Muscle layer of duodenum (tissue), 2 donors: ENCODE measurements around the gene FADS2.

Source experiments
- H3K27ac ChIP-seq: one replicate; pipeline ENCODE4 v1.7.0; 2013; ENCODE audit warnings: mild to moderate bottlenecking, low read length
- H3K27me3 ChIP-seq: one replicate; pipeline ENCODE4 v1.7.0; 2013; ENCODE audit warnings: low read depth, mild to moderate bottlenecking, control low read depth, low read length
- H3K36me3 ChIP-seq, 2 donors: one replicate each; pipeline ENCODE4 v1.7.0; 2013; ENCODE audit warnings: low read length in 2 of 2, control low read depth in 1 of 2, mild to moderate bottlenecking in 1 of 2; ENCODE audit not compliant: insufficient read depth in 2 of 2, control insufficient read depth in 1 of 2
- H3K4me1 ChIP-seq, 2 donors: one replicate each; pipeline ENCODE4 v1.7.0; 2013; ENCODE audit warnings: low read length in 2 of 2, mild to moderate bottlenecking in 2 of 2, control low read depth in 1 of 2, moderate library complexity in 1 of 2; ENCODE audit not compliant: insufficient read depth in 2 of 2, control insufficient read depth in 1 of 2
- H3K4me3 ChIP-seq, 2 donors: one replicate each; pipeline ENCODE4 v1.7.0; 2013; ENCODE audit warnings: low read length in 2 of 2, low read depth in 1 of 2, mild to moderate bottlenecking in 1 of 2
- H3K9me3 ChIP-seq, 2 donors: one replicate each; pipeline ENCODE4 v1.7.0; 2013; ENCODE audit warnings: low read length in 2 of 2, control low read depth in 1 of 2, mild to moderate bottlenecking in 1 of 2; ENCODE audit not compliant: control insufficient read depth in 1 of 2
- donor health status: healthy.

The FADS2 gene

DNA sequence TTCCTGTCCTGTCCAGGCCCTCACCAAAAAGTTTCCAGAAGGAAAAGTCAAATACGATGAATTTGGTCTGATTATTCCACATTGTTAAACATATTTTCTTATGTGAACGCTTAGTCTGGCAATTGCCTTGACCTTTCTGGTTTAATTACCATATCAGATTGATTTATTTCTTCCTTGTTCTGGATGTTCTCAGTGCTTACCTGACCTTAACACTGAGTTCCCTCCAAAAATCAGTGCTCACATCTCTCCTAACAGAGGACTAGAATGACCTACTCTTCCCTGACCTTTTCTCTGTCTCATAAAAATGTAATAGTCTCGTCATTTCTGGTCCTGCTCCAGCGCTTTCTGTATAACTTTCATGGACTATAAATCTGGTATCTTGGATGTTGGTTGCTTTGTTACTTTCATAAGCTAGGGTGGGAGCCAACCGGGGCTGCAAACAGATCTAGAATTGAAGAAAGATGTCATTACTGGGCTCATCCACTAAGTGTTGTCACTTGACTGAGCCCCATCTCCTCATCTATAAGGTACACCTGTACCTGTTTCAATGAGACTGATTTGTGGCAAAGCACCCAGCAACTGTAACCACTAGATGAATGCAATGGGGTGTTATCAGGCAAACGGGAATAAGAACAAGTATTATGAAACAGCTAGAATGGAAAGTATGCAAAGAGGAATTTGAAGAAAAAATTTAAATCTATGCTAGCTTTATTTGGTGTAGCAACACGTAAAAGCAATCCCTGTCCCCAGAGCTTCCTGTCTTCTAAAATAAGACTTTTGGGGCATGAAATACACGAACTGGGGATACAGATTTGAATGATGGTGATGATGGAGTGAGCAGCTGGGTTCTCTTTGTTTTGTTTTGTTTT is 2.4 kb downstream of the FADS2 start:
- Histone ChIP-seq H3K27ac (peak overlapping the region; percentile 53), H3K4me3 (peak overlapping the region in 1 of 2 donors; percentile 75)

DNA sequence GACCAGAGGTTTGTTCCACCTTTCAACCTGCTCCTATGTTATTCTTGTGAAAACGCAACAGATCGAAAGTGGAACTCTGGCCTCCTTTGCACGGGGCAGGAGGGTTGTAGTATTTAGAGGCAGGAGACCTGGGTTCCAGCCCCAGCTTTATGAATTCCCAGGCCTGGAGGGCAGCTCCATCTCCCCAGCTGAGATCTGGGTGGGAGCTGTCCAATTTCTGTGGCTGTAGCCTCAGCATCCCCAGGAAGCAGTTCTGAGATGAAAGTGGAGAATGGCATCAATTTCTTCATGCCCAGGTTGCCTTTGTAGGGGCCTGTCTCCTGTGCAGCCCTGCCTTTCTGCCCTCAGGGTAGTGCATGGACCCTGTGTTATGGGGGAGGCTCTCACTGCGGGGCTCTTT is 4.1 kb downstream of the FADS2 start:
- no peak overlapping the region for H3K4me3 ChIP-seq
- peaks cover 0 to 15% of the 10 kb centered on the region in 2 donors for H3K4me1 ChIP-seq
- H3K27ac ChIP-seq = no peak overlapping the region
- H3K36me3 ChIP-seq = no peaks in the 10 kb centered on the region
- no peaks in the 10 kb centered on the region for H3K27me3 ChIP-seq
- H3K9me3 ChIP-seq = no peaks in the 10 kb centered on the region

More for the DNA sequence above, 2.4 kb downstream of the FADS2 start:
- Histone ChIP-seq H3K27me3 (no peaks in the 10 kb centered on the region), H3K9me3 (no peaks in the 10 kb centered on the region), H3K4me1 (peaks cover 0 to 18% of the 10 kb centered on the region in 2 donors), H3K36me3 (no peaks in the 10 kb centered on the region)

DNA sequence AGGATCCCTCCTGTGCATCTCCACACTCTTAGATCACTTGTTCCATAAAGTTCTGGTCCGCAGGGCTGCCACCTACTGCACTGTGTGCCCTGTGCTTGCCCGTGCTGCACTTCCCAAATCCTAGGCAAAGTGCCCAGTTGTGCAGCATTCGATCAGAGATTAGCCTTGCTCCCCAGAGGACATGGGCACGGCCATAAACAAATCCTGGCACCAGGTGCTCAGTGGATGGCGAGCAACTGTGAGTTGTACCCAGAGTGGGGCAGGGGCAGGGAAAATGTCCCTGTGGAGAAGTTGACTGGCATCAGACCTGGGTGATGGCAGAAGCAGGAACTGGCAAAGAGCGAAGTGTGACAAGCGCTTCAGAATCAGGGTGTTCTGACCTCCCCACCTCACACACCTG is 4.7 kb downstream of the FADS2 start:
- Histone ChIP-seq H3K4me3 (no peak overlapping the region), H3K4me1 (peaks cover 0 to 13% of the 10 kb centered on the region in 2 donors), H3K27me3 (no peaks in the 10 kb centered on the region), H3K9me3 (no peaks in the 10 kb centered on the region), H3K27ac (no peak overlapping the region), H3K36me3 (no peaks in the 10 kb centered on the region)

DNA sequence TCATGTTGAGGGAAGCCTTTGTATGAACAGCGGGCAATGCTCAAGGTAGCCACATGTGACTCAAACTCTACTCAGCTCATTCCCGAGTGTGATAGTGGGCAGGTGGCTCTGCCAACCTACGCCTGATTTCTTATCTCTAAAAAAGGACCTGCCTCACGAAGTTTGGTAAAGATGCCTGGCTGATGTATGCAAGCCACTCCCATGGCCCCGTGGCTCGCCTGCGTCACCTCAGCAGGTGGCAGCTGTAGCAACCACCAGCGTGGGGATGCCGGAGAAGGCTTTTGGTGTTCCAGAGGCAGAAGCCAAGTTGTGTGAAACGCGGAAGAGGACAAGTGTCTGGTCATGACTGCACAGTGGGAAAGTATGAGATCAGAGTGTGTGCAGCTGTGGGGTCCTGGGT is 5.4 kb downstream of the FADS2 start:
- Histone ChIP-seq H3K4me1 (peaks cover 0 to 6% of the 10 kb centered on the region in 2 donors), H3K27ac (peak overlapping the region; percentile 64), H3K4me3 (no peak overlapping the region)

DNA sequence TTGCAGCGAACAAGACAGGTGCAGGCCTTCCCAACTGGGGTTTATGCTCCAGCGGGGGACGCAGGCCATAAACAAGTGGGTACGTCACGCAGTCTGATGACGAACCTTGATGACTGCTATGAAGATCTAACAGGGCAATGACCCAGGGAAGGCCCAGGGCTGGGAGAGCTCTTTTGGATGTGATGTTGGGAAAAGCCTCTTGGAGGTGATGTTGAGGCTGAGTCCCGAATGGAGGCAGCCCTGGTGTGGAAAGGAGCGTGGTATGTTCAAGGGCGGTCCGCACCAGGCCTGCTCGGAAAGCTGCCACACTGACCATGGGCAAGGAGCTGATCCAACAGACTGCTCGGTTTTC is 5.8 kb downstream of the FADS2 start:
- peaks cover 0 to 2% of the 10 kb centered on the region in 2 donors for H3K4me1 ChIP-seq
- no peaks in the 10 kb centered on the region for H3K36me3 ChIP-seq
- H3K4me3 ChIP-seq = no peak overlapping the region
- H3K27ac ChIP-seq = peak overlapping the region; percentile 64
- no peaks in the 10 kb centered on the region for H3K9me3 ChIP-seq
- no peaks in the 10 kb centered on the region for H3K27me3 ChIP-seq

More for the DNA sequence above, 5.4 kb downstream of the FADS2 start:
- Histone ChIP-seq H3K36me3 (no peaks in the 10 kb centered on the region), H3K9me3 (no peaks in the 10 kb centered on the region), H3K27me3 (no peaks in the 10 kb centered on the region)

DNA sequence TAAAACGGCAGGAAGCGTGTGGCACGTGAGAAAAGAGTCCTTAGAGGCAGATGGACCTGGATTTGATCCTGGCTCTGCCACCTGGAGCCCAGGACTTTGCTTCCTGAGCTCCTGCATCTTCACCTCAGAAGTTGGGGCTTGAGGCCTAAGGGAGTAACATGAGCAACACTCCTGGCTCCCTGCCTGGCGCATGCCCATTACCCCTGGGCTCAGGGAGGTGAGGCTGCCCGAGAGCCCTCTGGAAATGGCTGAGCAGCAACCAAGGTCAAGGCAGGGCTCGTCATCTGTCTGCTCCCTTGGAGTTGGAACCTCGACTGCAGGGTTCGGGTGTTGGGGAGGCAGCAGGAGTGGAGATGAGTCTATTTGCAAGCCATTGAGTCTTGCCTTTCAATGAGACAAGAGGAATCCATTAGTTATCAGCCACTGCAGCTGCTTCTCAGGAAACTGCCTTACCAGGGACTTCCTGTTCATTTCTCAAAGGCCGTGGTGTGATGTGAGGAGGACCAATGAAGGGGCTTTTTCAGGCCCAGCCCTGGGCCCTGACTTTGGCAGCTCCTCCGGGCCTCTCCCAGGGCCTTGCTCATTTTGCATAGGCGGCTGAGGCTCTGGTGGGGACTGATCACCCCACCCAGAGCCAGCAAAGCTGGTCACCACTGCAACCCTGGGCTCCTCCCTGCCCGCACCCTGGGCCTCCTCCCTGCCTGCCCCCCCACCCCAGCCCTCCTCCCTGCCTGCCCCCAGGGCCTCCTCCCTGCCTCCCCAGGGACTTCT is 6.4 kb downstream of the FADS2 start:
- Histone ChIP-seq H3K4me3 (no peak overlapping the region), H3K4me1 (no peaks in the 10 kb centered on the region), H3K9me3 (no peaks in the 10 kb centered on the region), H3K27ac (peak overlapping the region; percentile 64), H3K27me3 (no peaks in the 10 kb centered on the region), H3K36me3 (no peaks in the 10 kb centered on the region)

DNA sequence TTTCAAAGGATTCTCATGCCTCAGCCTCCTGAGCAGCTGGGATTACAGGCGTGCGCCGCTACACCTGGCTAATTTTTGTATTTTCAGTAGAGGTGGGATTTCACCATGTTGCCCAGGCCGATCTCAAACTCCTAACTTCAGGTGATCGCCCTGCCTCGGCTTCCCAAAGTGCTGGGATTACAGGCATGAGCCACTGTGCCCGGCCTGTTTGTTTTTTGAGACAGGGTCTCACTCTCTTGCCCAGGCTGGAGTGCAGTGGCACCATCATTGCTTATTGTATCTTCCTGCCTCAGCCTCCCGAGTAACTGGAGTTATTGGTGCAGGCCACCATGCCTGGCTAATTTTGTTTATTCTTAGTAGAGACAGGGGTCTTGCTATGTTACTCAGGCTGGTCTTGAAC is 8.1 kb downstream of the FADS2 start:
- H3K4me1 ChIP-seq = no peaks in the 10 kb centered on the region
- peaks cover 0 to 11% of the 10 kb centered on the region in 2 donors for H3K36me3 ChIP-seq
- H3K27me3 ChIP-seq = no peaks in the 10 kb centered on the region
- no peak overlapping the region for H3K27ac ChIP-seq
- H3K9me3 ChIP-seq = no peaks in the 10 kb centered on the region
- H3K4me3 ChIP-seq = no peak overlapping the region

DNA sequence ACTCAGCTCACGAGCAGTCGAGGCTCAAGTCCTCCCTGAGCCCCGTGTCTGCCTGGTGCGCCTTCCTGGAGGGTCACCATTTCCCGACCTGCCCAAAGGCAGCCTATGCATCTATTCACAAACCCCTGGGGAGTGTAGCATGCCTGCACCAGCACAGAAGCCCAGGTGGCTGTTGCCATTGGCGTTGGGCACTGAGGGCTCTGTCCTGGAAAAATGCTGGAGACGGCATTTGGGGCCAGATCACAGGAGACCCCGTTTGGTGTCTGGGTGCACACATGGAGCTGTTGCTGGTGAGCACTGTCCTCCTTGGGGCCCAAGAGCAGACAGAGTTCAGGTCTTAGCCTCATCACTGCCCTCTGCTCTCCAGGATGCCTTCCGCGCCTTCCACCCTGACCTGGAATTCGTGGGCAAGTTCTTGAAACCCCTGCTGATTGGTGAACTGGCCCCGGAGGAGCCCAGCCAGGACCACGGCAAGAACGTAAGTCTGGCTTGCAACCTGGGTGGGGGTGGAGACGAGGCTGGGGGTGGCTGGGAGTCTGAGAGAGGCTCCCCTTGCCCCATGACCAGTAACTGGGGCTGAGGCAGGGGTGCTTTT is 9.4 kb downstream of the FADS2 start:
- Histone ChIP-seq H3K27ac (no peak overlapping the region), H3K4me3 (no peak overlapping the region), H3K36me3 (peaks cover 7 to 19% of the 10 kb centered on the region in 2 donors), H3K4me1 (no peaks in the 10 kb centered on the region), H3K27me3 (no peaks in the 10 kb centered on the region), H3K9me3 (no peaks in the 10 kb centered on the region)

DNA sequence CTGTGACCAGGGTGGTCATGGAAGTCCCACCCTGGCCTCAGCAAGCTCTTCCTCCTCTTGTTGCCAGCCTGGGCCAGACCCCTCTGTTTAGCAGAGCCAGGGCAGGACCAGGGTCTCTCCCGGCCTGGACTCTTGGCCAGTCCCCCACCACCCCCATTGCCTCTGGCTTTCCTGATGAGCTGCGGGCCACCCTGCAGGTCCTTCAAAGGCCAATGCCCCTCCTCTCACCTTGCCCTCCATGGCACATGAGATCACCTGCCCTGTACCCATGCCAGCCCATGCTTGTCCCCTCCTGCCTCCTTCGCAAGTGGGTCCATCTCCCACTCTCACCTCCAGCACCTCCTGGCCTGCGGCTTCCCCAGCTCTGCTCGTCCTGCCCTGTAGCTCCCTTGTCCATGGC is 10.4 kb downstream of the FADS2 start:
- Histone ChIP-seq H3K36me3 (peaks cover 7 to 19% of the 10 kb centered on the region in 2 donors), H3K4me1 (no peaks in the 10 kb centered on the region), H3K27ac (no peak overlapping the region), H3K4me3 (no peak overlapping the region), H3K27me3 (no peaks in the 10 kb centered on the region), H3K9me3 (no peaks in the 10 kb centered on the region)

DNA sequence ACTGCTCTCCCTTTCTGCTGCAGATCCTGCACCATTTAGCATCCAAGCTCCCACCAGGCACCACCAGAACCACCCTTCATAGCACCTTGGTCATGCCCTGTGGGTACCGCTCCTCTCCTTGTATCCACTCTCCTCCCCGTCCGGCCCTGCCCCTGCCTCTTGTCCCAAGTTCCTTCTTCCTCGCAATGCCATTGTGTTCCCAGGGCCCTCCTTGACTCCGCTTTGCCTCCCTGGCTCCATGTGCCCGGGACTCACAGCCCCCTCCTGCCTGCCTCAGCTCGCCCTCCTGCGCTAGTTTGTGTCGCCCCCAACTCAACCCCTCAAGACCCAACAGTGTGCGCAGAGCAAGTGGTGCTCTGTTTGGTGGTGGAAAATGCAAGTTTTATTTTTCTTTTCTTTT is 10.8 kb downstream of the FADS2 start:
- Histone ChIP-seq H3K27me3 (no peaks in the 10 kb centered on the region), H3K4me3 (no peak overlapping the region), H3K36me3 (peaks cover 7 to 19% of the 10 kb centered on the region in 2 donors), H3K27ac (no peak overlapping the region), H3K9me3 (no peaks in the 10 kb centered on the region), H3K4me1 (no peaks in the 10 kb centered on the region)

DNA sequence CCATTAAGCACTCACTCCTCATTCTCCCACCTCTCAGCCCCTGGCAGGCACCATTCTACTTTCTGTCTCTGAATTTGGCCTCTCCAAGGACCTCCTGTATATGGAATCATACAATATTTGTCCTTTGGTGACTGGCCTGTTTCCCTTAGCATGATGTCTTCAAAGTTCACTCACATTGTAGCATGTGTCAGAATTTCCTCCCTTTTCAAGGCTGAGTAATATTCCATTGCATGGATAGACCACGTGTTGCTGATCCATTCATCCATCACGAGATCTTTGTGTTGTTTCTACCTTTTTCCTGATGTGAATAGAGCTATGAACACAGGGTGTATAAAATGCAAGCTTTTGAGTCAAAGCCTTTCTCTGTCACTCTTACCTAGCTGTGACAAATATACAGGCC is 11.6 kb downstream of the FADS2 start:
- Histone ChIP-seq H3K36me3 (peaks cover 7 to 19% of the 10 kb centered on the region in 2 donors), H3K4me3 (no peak overlapping the region), H3K27ac (no peak overlapping the region), H3K27me3 (no peaks in the 10 kb centered on the region), H3K4me1 (no peaks in the 10 kb centered on the region), H3K9me3 (no peaks in the 10 kb centered on the region)
